Measurements from ENCODE around the gene CES5A.
"Not testable (repeated sequence)": the region's sequence is repeated elsewhere in the genome, so short reads cannot be mapped to it uniquely, and the experiment has no call there.

The CES5A gene, protein sequence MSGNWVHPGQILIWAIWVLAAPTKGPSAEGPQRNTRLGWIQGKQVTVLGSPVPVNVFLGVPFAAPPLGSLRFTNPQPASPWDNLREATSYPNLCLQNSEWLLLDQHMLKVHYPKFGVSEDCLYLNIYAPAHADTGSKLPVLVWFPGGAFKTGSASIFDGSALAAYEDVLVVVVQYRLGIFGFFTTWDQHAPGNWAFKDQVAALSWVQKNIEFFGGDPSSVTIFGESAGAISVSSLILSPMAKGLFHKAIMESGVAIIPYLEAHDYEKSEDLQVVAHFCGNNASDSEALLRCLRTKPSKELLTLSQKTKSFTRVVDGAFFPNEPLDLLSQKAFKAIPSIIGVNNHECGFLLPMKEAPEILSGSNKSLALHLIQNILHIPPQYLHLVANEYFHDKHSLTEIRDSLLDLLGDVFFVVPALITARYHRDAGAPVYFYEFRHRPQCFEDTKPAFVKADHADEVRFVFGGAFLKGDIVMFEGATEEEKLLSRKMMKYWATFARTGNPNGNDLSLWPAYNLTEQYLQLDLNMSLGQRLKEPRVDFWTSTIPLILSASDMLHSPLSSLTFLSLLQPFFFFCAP

DNA sequence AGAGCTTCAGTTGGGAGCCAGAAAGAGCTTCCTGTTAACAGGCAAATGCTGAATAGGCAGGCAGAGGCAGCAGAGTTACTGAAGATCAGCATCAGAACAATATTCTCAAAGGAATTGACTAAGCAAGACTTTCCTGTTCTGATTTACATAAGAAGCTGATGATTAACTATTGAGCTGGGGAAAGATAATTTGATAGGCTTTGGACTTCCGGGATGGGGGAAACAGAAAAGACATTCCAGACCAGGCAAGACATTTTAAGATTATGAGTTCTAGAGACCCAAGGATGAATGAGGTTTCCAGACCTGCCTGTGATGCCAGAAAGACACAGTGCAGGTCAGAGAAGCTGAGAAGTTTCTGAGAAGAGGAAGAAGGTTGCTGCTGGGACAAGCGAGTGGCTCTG is at the start of gene CES5A:
Gene CES5A, minus strand, starts transcription at position 101 of the 400 bp plus-strand sequence. CDS start 152 bp downstream, outside the sequence.
- Histone ChIP-seq H3K27me3 (ENCODE audit: control insufficient read depth, insufficient read depth, low read length) (no peaks in the 10 kb centered on the region), H3K4me1 (ENCODE audit: control insufficient read depth, insufficient read depth, low read length) (no peaks in the 10 kb centered on the region), H3K4me3 (ENCODE audit: low read length) (no peak within 1 kb of the TSS), H3K9ac (ENCODE audit: low read length) (no peak within 1 kb of the TSS), H3K36me3 (ENCODE audit: control insufficient read depth, insufficient read depth, low read length) (no peaks in the 10 kb centered on the region), H3K27ac (ENCODE audit: low read depth, low read length) (no peak within 1 kb of the TSS)

DNA sequence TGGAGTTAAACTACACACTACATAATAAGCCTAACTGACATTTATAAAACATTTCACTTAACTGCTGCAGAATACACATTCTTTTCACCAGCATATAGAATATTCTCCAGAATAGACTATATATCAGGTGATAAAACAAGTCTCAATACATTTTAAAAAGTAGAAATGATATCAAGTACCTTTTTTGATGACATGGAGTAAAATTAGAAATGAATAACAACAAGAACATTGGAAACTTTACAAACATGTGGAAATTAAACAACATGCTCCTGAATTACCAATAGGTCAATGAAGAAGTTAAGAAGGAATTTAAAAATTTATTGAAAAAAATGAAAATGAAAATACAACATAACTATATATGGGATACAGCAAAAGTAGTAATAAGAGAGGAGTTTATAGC is 47.5 kb upstream of the CES5A start:
- Histone ChIP-seq H3K27me3 (ENCODE audit: control insufficient read depth, insufficient read depth, low read length) (no peaks in the 10 kb centered on the region), H3K4me3 (ENCODE audit: low read length) (no peak overlapping the region), H3K36me3 (ENCODE audit: control insufficient read depth, insufficient read depth, low read length) (no peaks in the 10 kb centered on the region), H3K27ac (ENCODE audit: low read depth, low read length) (no peak overlapping the region), H3K4me1 (ENCODE audit: control insufficient read depth, insufficient read depth, low read length) (no peaks in the 10 kb centered on the region), H3K9ac (ENCODE audit: low read length) (no peak overlapping the region)

- no peak overlapping the region for H3K9ac ChIP-seq (ENCODE audit: low read length)
- no peak overlapping the region for H3K4me3 ChIP-seq (ENCODE audit: low read length)
- H3K4me1 ChIP-seq (ENCODE audit: control insufficient read depth, insufficient read depth, low read length), result no peaks in the 10 kb centered on the region
- H3K36me3 ChIP-seq (ENCODE audit: control insufficient read depth, insufficient read depth, low read length), result no peaks in the 10 kb centered on the region
- H3K27me3 ChIP-seq (ENCODE audit: control insufficient read depth, insufficient read depth, low read length), result no peaks in the 10 kb centered on the region
- no peak overlapping the region for H3K27ac ChIP-seq (ENCODE audit: low read depth, low read length)
Measured at GRCh38 chr16:55917373-55918160, 42.4 kb upstream of the CES5A start.

DNA sequence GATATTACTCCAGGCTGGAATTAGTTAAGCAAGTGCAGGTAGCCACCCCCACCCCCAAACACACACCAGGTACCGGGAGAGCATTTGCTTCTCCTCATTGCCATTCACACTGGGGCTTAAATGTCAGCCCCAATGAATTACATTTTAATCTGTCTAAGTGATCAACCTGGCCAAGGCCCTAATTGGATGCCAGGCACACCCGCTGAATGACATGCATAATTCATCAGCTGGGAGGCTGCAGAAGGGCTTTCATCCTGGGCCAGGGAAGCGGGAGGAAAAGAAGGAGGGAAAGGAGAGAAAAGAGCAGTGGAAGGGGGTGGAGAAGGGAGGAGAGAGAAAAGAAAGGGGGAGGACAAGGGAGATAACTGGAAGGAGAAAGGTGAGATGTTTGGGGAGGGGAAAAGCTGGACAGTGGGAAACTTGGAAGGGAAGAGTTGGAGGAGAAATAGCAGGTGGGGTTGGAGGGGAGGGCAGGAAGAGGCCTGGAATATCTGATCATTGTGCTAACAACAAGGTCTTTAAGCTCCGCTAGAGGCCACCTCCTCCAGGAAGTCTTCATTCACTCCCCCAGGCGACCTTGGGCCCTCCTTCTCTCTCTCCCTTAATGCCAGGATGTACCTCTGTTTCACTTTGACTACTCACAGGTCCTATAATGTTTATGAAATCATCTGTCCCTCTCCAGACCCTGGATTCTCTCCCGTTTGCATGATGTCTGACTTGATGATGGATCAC is 40.1 kb upstream of the CES5A start:
- no peak overlapping the region for H3K4me3 ChIP-seq (ENCODE audit: low read length)
- no peaks in the 10 kb centered on the region for H3K4me1 ChIP-seq (ENCODE audit: control insufficient read depth, insufficient read depth, low read length)
- H3K36me3 ChIP-seq (ENCODE audit: control insufficient read depth, insufficient read depth, low read length), result no peaks in the 10 kb centered on the region
- H3K27me3 ChIP-seq (ENCODE audit: control insufficient read depth, insufficient read depth, low read length), result no peaks in the 10 kb centered on the region
- H3K27ac ChIP-seq (ENCODE audit: low read depth, low read length), result no peak overlapping the region
- no peak overlapping the region for H3K9ac ChIP-seq (ENCODE audit: low read length)

- no peak overlapping the region for H3K27ac ChIP-seq (ENCODE audit: low read depth, low read length)
Measured at GRCh38 chr16:55914383-55914782, 39.2 kb upstream of the CES5A start.

DNA sequence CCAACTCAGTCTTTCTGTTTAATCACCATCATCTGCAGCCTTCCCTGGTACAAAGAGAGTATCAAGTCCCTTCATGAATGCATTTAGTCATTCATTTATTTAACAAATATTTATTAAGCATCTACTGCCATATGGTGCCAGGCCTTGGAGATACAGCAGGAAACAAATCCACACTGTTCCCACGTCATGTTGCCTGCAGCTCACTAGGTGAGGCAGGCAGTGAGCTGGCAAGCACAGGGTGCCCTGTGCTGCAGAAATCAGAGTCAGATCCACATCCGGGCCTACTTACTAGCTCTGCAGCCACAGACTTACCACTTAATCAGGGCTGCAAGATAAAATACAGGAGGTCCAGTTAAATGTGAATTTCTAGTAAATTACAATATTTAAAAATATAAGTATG is 38.5 kb upstream of the CES5A start:
- Histone ChIP-seq H3K9ac (ENCODE audit: low read length) (no peak overlapping the region), H3K27ac (ENCODE audit: low read depth, low read length) (no peak overlapping the region), H3K36me3 (ENCODE audit: control insufficient read depth, insufficient read depth, low read length) (no peaks in the 10 kb centered on the region), H3K4me1 (ENCODE audit: control insufficient read depth, insufficient read depth, low read length) (no peaks in the 10 kb centered on the region), H3K4me3 (ENCODE audit: low read length) (no peak overlapping the region), H3K27me3 (ENCODE audit: control insufficient read depth, insufficient read depth, low read length) (no peaks in the 10 kb centered on the region)

More at GRCh38 chr16:55914383-55914782, 39.2 kb upstream of the CES5A start:
- H3K4me3 ChIP-seq (ENCODE audit: low read length), result no peak overlapping the region
- H3K9ac ChIP-seq (ENCODE audit: low read length), result no peak overlapping the region
- no peaks in the 10 kb centered on the region for H3K27me3 ChIP-seq (ENCODE audit: control insufficient read depth, insufficient read depth, low read length)
- H3K4me1 ChIP-seq (ENCODE audit: control insufficient read depth, insufficient read depth, low read length), result no peaks in the 10 kb centered on the region
- H3K36me3 ChIP-seq (ENCODE audit: control insufficient read depth, insufficient read depth, low read length), result no peaks in the 10 kb centered on the region

GRCh38 chr16:55913121-55913520 is 37.9 kb upstream of the CES5A start:
- H3K27me3 ChIP-seq (ENCODE audit: control insufficient read depth, insufficient read depth, low read length); H3K4me3 ChIP-seq (ENCODE audit: low read length); H3K9ac ChIP-seq (ENCODE audit: low read length); H3K36me3 ChIP-seq (ENCODE audit: control insufficient read depth, insufficient read depth, low read length); H3K27ac ChIP-seq (ENCODE audit: low read depth, low read length); H3K4me1 ChIP-seq (ENCODE audit: control insufficient read depth, insufficient read depth, low read length): not testable (repeated sequence)

GRCh38 chr16:55912022-55912421 is 36.8 kb upstream of the CES5A start:
- no peaks in the 10 kb centered on the region for H3K4me1 ChIP-seq (ENCODE audit: control insufficient read depth, insufficient read depth, low read length)
- no peak overlapping the region for H3K9ac ChIP-seq (ENCODE audit: low read length)
- H3K4me3 ChIP-seq (ENCODE audit: low read length), result no peak overlapping the region
- no peak overlapping the region for H3K27ac ChIP-seq (ENCODE audit: low read depth, low read length)
- no peaks in the 10 kb centered on the region for H3K36me3 ChIP-seq (ENCODE audit: control insufficient read depth, insufficient read depth, low read length)
- no peaks in the 10 kb centered on the region for H3K27me3 ChIP-seq (ENCODE audit: control insufficient read depth, insufficient read depth, low read length)

DNA sequence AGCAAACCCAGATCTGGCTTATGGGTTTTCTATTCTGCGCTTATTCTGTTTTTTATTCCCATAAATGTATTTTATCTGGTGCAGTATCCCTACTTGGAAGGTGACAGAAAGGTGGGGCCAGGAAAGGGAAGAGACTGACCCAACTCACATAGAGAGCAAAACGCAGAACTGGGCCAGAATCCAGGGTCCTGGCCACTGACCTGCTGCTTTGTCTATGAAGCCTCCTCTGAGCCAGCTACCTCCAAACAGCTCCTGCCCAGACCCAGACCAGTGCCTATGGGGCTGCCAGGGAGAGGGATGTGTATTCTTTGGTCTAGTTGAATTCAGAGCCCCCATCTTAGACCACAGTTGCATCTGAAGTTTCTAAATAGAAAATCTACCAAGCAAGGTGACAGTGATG is 36.4 kb upstream of the CES5A start:
- H3K27ac ChIP-seq (ENCODE audit: low read depth, low read length), result no peak overlapping the region
- no peaks in the 10 kb centered on the region for H3K27me3 ChIP-seq (ENCODE audit: control insufficient read depth, insufficient read depth, low read length)
- no peak overlapping the region for H3K4me3 ChIP-seq (ENCODE audit: low read length)
- H3K36me3 ChIP-seq (ENCODE audit: control insufficient read depth, insufficient read depth, low read length), result no peaks in the 10 kb centered on the region
- H3K9ac ChIP-seq (ENCODE audit: low read length), result no peak overlapping the region
- no peaks in the 10 kb centered on the region for H3K4me1 ChIP-seq (ENCODE audit: control insufficient read depth, insufficient read depth, low read length)

DNA sequence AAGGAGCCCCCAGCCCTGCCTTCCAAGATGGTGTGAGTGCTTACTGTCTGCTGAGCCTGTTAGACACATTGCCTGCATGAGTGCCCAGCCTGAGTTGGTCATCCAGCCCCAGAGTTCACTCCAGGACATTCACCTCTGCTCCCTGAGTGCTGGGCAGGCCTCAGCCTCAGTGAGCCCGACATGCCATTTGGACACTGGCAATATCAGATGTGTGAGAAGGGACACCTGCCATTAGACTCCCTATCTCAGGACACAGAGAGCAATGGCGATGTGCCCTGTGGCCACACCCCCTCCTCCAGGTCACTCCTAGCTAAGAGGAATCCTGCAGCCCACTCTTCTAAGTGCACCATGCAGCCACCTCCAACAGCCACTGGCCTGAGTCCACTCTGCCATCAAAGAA is 34.7 kb upstream of the CES5A start:
- Histone ChIP-seq H3K36me3 (ENCODE audit: control insufficient read depth, insufficient read depth, low read length) (no peaks in the 10 kb centered on the region), H3K9ac (ENCODE audit: low read length) (no peak overlapping the region), H3K27ac (ENCODE audit: low read depth, low read length) (no peak overlapping the region), H3K27me3 (ENCODE audit: control insufficient read depth, insufficient read depth, low read length) (no peaks in the 10 kb centered on the region), H3K4me3 (ENCODE audit: low read length) (no peak overlapping the region), H3K4me1 (ENCODE audit: control insufficient read depth, insufficient read depth, low read length) (no peaks in the 10 kb centered on the region)

DNA sequence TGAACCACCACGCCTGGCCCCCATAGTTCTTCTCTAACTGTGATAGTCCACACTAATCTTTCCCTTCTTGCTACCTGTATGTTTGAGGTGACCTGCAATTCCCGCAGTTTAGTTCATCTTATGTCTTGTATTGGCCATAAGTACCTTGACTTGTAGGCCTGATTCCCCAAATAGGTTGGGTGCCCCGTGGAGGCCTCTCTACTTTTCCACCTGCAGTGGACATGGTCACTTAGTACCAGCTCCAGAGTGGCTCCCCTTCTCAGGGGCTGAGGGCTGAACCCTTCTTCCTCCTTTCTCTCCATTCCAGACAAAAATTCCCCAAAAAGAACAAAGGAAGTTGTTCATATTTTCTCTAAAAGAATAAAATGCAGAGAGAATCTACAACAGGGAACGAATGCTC is 33.5 kb upstream of the CES5A start:
- Histone ChIP-seq H3K4me1 (ENCODE audit: control insufficient read depth, insufficient read depth, low read length) (no peaks in the 10 kb centered on the region), H3K36me3 (ENCODE audit: control insufficient read depth, insufficient read depth, low read length) (no peaks in the 10 kb centered on the region), H3K27ac (ENCODE audit: low read depth, low read length) (no peak overlapping the region), H3K9ac (ENCODE audit: low read length) (no peak overlapping the region), H3K27me3 (ENCODE audit: control insufficient read depth, insufficient read depth, low read length) (no peaks in the 10 kb centered on the region), H3K4me3 (ENCODE audit: low read length) (no peak overlapping the region)

DNA sequence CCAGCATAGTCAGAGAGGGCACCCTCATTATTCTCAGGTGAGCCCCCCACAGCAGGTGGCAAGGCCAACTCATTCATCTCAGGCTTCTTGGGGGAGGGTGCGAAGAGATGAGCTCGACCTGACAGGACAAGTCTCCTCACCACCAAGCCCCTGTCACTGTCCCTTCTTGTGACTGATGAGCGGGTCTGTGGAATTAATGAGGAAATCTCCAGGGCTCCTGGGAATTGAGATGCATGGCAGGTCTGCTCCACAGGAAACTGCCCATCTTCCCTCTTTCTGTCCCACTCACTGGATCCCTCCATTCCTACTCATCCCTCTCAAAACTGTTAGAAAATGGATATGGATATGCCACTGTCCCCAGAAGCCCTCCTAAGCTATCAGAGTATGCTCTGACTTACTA is 32.5 kb upstream of the CES5A start:
- Histone ChIP-seq H3K27ac (ENCODE audit: low read depth, low read length) (no peak overlapping the region), H3K36me3 (ENCODE audit: control insufficient read depth, insufficient read depth, low read length) (no peaks in the 10 kb centered on the region), H3K4me3 (ENCODE audit: low read length) (no peak overlapping the region), H3K4me1 (ENCODE audit: control insufficient read depth, insufficient read depth, low read length) (no peaks in the 10 kb centered on the region), H3K9ac (ENCODE audit: low read length) (no peak overlapping the region), H3K27me3 (ENCODE audit: control insufficient read depth, insufficient read depth, low read length) (no peaks in the 10 kb centered on the region)
